Ascending aorta (tissue), 2 donors: ENCODE data around the gene MAN1A2. TPM values are rescaled to one million over a fixed set of nuclear protein-coding genes. Genes with fewer than 3 reads are reported as not detected.
"Not testable (repeated sequence)": the region's sequence is repeated elsewhere in the genome, so short reads cannot be mapped to it uniquely, and the experiment has no call there.

Source experiments
- DNase-seq, 2 donors: peaks; one replicate each; pipeline ENCODE4 v3.0.0-alpha.2; 2019; ENCODE audit warnings: low spot score in 2 of 2
- H3K27ac ChIP-seq, 2 donors: fragments of 200-600 bp; sonication (generic); one replicate each; pipeline ENCODE4 v1.5.1; 2016 to 2017; ENCODE audit warnings: mild to moderate bottlenecking in 1 of 2
- H3K27me3 ChIP-seq: fragments of 200-600 bp; sonication (generic); one replicate; pipeline ENCODE4 v1.5.1; 2017
- H3K36me3 ChIP-seq, 2 donors: fragments of 200-600 bp; sonication (generic); one replicate each; pipeline ENCODE4 v1.5.1; 2016
- H3K4me1 ChIP-seq, 2 donors: fragments of 200-600 bp; sonication (generic); one replicate each; pipeline ENCODE4 v1.5.1; 2016 to 2017; ENCODE audit warnings: mild to moderate bottlenecking in 1 of 2
- H3K4me3 ChIP-seq, 2 donors: fragments of 200-600 bp; sonication (generic); one replicate each; pipeline ENCODE4 v1.5.1; 2016 to 2017; ENCODE audit warnings: mild to moderate bottlenecking in 1 of 2
- H3K9me3 ChIP-seq, 2 donors: fragments of 200-600 bp; sonication (generic); one replicate each; pipeline ENCODE4 v1.5.1; 2016
- intact Hi-C: fragments of 100-400 bp; cut with DNase I; formaldehyde crosslinking; loops from one replicate; pipeline ENCODE4 v1.15.1; 2023
- total RNA-seq: library from RNA; depleted of rRNA; stranded (reverse); fragments of >200 nt; gene quantifications from one replicate; pipeline ENCODE4 v1.1.0, GENCODE V29; 2016
- TF ChIP-seq, protein P1 (sequence below), 3 experiments: fragments of 200-600 bp in 2 of 3; fragments of 450-650 bp in 1 of 3; sonication (generic) in 2 of 3; IDR thresholded peaks; one replicate each; pipeline ENCODE4 v1.5.1; 2016 to 2019; ENCODE audit warnings: antibody characterized with exemption in 3 of 3, mild to moderate bottlenecking in 1 of 3, moderate library complexity in 1 of 3

Gene MAN1A2
- total RNA-seq, 1 donor from 2014 or later, result 25.4 TPM

DNA sequence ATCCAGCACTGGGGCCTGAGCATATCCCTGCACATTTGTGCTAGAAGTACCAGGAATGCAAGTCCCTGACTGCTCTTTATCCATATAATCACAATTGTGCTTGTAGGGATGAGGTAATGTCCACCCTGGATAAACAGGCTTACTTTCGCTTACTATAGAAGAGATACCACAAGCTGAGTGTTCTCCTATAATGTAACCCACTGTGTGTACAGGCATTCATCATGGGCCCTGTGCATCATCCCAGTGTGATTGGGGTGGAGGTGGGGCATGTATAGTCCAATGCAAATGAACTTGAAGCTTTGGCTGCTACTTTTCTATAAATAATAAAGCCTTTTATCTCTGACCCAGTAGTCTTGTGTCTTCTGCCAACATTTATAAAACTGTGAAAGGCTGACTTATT, 69.3 kb downstream of the MAN1A2 start:
- Histone ChIP-seq H3K4me3 (no peak overlapping the region), H3K27me3 (no peaks in the 10 kb centered on the region), H3K36me3 (no peaks in the 10 kb centered on the region), H3K9me3 (no peaks in the 10 kb centered on the region), H3K27ac (no peak overlapping the region), H3K4me1 (peaks cover 0 to 3% of the 10 kb centered on the region in 2 donors)
- no peak for DNase-seq
- TF ChIP-seq, protein P1, sequence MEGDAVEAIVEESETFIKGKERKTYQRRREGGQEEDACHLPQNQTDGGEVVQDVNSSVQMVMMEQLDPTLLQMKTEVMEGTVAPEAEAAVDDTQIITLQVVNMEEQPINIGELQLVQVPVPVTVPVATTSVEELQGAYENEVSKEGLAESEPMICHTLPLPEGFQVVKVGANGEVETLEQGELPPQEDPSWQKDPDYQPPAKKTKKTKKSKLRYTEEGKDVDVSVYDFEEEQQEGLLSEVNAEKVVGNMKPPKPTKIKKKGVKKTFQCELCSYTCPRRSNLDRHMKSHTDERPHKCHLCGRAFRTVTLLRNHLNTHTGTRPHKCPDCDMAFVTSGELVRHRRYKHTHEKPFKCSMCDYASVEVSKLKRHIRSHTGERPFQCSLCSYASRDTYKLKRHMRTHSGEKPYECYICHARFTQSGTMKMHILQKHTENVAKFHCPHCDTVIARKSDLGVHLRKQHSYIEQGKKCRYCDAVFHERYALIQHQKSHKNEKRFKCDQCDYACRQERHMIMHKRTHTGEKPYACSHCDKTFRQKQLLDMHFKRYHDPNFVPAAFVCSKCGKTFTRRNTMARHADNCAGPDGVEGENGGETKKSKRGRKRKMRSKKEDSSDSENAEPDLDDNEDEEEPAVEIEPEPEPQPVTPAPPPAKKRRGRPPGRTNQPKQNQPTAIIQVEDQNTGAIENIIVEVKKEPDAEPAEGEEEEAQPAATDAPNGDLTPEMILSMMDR (IDR thresholded peaks at IDR 0.05), result no peak
- intact Hi-C loops, result no loop called here

GRCh38 chr1:117447661-117448060, 80.4 kb downstream of the MAN1A2 start:
- H3K27me3 ChIP-seq, result no peaks in the 10 kb centered on the region
- no peaks in the 10 kb centered on the region for H3K9me3 ChIP-seq
- no peaks in the 10 kb centered on the region for H3K4me1 ChIP-seq
- no peak overlapping the region for H3K4me3 ChIP-seq
- intact Hi-C loops, result no loop called here
- no peak for DNase-seq
- no peak overlapping the region for H3K27ac ChIP-seq
- TF ChIP-seq, protein P1 (IDR thresholded peaks at IDR 0.05), result no peak
- peaks cover 0 to 7% of the 10 kb centered on the region in 2 donors for H3K36me3 ChIP-seq

- Histone ChIP-seq H3K27me3 (no peaks in the 10 kb centered on the region), H3K4me1 (no peaks in the 10 kb centered on the region), H3K27ac (no peak overlapping the region), H3K36me3 (peaks cover 0 to 7% of the 10 kb centered on the region in 2 donors), H3K4me3 (no peak overlapping the region), H3K9me3 (no peaks in the 10 kb centered on the region)
- intact Hi-C loops, result no loop called here
- DNase-seq, result no peak
- TF ChIP-seq, protein P1 (IDR thresholded peaks at IDR 0.05), result no peak
These were observed 85.0 kb downstream of the MAN1A2 start for GRCh38 chr1:117452216-117452615.

DNA sequence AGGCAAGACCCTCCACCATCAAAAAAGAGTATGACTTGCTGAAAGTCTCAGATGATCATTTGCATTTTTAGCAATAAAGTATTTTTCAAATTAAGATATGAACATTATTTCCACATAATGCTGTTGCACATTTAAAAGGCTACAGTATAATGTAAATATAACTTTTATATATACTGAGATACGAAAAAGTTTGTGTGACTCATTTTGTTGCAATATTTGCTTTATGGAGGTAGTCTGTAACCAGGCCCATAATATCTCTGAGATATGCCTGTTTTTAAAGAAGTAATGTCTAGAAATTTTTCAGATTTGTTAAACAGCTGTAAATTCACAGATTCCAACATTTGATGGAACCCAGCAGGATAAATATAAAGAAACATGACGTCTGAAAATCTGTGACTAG, 86.7 kb downstream of the MAN1A2 start:
- no peaks in the 10 kb centered on the region for H3K27me3 ChIP-seq
- H3K4me3 ChIP-seq, result no peak overlapping the region
- DNase-seq, result no peak
- intact Hi-C loops, result no loop called here
- TF ChIP-seq, protein P1 (IDR thresholded peaks at IDR 0.05), result no peak
- no peaks in the 10 kb centered on the region for H3K4me1 ChIP-seq
- H3K36me3 ChIP-seq, result peaks cover 0 to 6% of the 10 kb centered on the region in 2 donors
- no peaks in the 10 kb centered on the region for H3K9me3 ChIP-seq
- no peak overlapping the region for H3K27ac ChIP-seq

GRCh38 chr1:117458410-117458809, 91.2 kb downstream of the MAN1A2 start:
- DNase-seq, H3K4me3 ChIP-seq, H3K27ac ChIP-seq, H3K4me1 ChIP-seq, H3K9me3 ChIP-seq, H3K27me3 ChIP-seq, intact Hi-C loops, H3K36me3 ChIP-seq: not testable (repeated sequence)

GRCh38 chr1:117466761-117467160, 99.5 kb downstream of the MAN1A2 start:
- no peaks in the 10 kb centered on the region for H3K27me3 ChIP-seq
- TF ChIP-seq, protein P1 (IDR thresholded peaks at IDR 0.05), result no peak
- no peak overlapping the region for H3K27ac ChIP-seq
- H3K9me3 ChIP-seq, result no peaks in the 10 kb centered on the region
- DNase-seq, result no peak
- intact Hi-C loops, result no loop called here
- H3K4me1 ChIP-seq, result no peaks in the 10 kb centered on the region
- no peaks in the 10 kb centered on the region for H3K36me3 ChIP-seq
- H3K4me3 ChIP-seq, result no peak overlapping the region
